Measurements from ENCODE around the gene ENOX1. TPM values are rescaled to one million over a fixed set of nuclear protein-coding genes. Genes with fewer than 3 reads are reported as not detected.

The ENOX1 gene
- polyA plus RNA-seq, 3 donors = 0.04 TPM; not detected in 2

- Mint-ChIP-seq H3K36me3 (no peaks in the 10 kb centered on the region), H3K4me3 (no peak overlapping the region), H3K4me1 (peaks cover 5% of the 10 kb centered on the region), H3K9me3 (peaks cover 0 to 9% (median 1%) of the 10 kb centered on the region in 7 donors), H3K27me3 (ENCODE audit: low read depth in 3 of 3) (no peaks in the 10 kb centered on the region), H3K27ac (no peak overlapping the region)
- Histone ChIP-seq H3K9me3 (replicated peaks in 1 of 2; ENCODE audit: control insufficient read depth in 1 of 2, insufficient read depth in 1 of 2, low read length in 2 of 2) (no peaks in the 10 kb centered on the region), H4K20me1 (ENCODE audit: insufficient read depth, low read length) (no peaks in the 10 kb centered on the region), H3K27ac (ENCODE audit: low read depth in 1 of 2, low read length in 2 of 2) (no peak overlapping the region), H3K79me2 (ENCODE audit: insufficient read depth, low read length) (no peaks in the 10 kb centered on the region), H2AFZ (ENCODE audit: insufficient read depth, low read depth, low read length, poor library complexity, severe bottlenecking) (no peak overlapping the region), H3K9ac (ENCODE audit: insufficient read depth, low read length, poor library complexity, severe bottlenecking) (no peak overlapping the region), H3K27me3 (ENCODE audit: control insufficient read depth in 2 of 2, insufficient read depth in 2 of 2, low read length in 2 of 2) (no peaks in the 10 kb centered on the region), H3K36me3 (replicated peaks in 1 of 2; ENCODE audit: control insufficient read depth in 1 of 2, insufficient read depth in 2 of 2, low read length in 2 of 2) (no peaks in the 10 kb centered on the region), H3K4me1 (ENCODE audit: control insufficient read depth in 1 of 2, insufficient read depth in 2 of 2, low read length in 2 of 2) (no peaks in the 10 kb centered on the region), H3K4me3 (replicated peaks in 1 of 3; ENCODE audit: low read depth in 2 of 3, low read length in 3 of 3) (no peak overlapping the region), H3K4me2 (replicated peaks; ENCODE audit: extremely low read depth, low read length, poor library complexity, severe bottlenecking) (no peak overlapping the region)
- WGBS (ENCODE audit: insufficient coverage) = 100% methylated on average over 1 of the region's 1 CpG
- TF ChIP-seq CTCF (IDR thresholded peaks at IDR 0.05) = no peak
- no peak for DNase-seq
- intact Hi-C loops (cut with micrococcal nuclease) = no loop called here
Observed at GRCh38 chr13:43669101-43669500, 117.7 kb downstream of the ENOX1 start.

GRCh38 chr13:43666403-43666802, 120.4 kb downstream of the ENOX1 start:
- H3K36me3 ChIP-seq (replicated peaks in 1 of 2; ENCODE audit: control insufficient read depth in 1 of 2, insufficient read depth in 2 of 2, low read length in 2 of 2) = no peaks in the 10 kb centered on the region
- H3K4me2 ChIP-seq (replicated peaks; ENCODE audit: extremely low read depth, low read length, poor library complexity, severe bottlenecking) = no peak overlapping the region
- Mint-ChIP-seq H3K27me3 (ENCODE audit: low read depth in 3 of 3) (no peaks in the 10 kb centered on the region), H3K4me3 (no peak overlapping the region), H3K36me3 (no peaks in the 10 kb centered on the region), H3K9me3 (peaks cover 0 to 8% (median 0%) of the 10 kb centered on the region in 7 donors), H3K4me1 (peaks cover 5% of the 10 kb centered on the region), H3K27ac (no peak overlapping the region)
- H4K20me1 ChIP-seq (ENCODE audit: insufficient read depth, low read length) = no peaks in the 10 kb centered on the region
- no peak overlapping the region for H3K27ac ChIP-seq (ENCODE audit: low read depth in 1 of 2, low read length in 2 of 2)
- H2AFZ ChIP-seq (ENCODE audit: insufficient read depth, low read depth, low read length, poor library complexity, severe bottlenecking) = no peak overlapping the region
- intact Hi-C loops (cut with micrococcal nuclease) = no loop called here
- H3K9ac ChIP-seq (ENCODE audit: insufficient read depth, low read length, poor library complexity, severe bottlenecking) = no peak overlapping the region
- DNase-seq = no peak
- no peaks in the 10 kb centered on the region for H3K9me3 ChIP-seq (replicated peaks in 1 of 2; ENCODE audit: control insufficient read depth in 1 of 2, insufficient read depth in 1 of 2, low read length in 2 of 2)
- WGBS (ENCODE audit: insufficient coverage) = 100% methylated on average over 1 of the region's 2 CpGs
- H3K4me1 ChIP-seq (ENCODE audit: control insufficient read depth in 1 of 2, insufficient read depth in 2 of 2, low read length in 2 of 2) = no peaks in the 10 kb centered on the region
- TF ChIP-seq CTCF (IDR thresholded peaks at IDR 0.05) = no peak
- H3K27me3 ChIP-seq (ENCODE audit: control insufficient read depth in 2 of 2, insufficient read depth in 2 of 2, low read length in 2 of 2) = no peaks in the 10 kb centered on the region
- H3K79me2 ChIP-seq (ENCODE audit: insufficient read depth, low read length) = no peaks in the 10 kb centered on the region
- no peak overlapping the region for H3K4me3 ChIP-seq (replicated peaks in 1 of 3; ENCODE audit: low read depth in 2 of 3, low read length in 3 of 3)
